HEK293 (cell line): Measurements from ENCODE around the gene CHSY1.
"Not testable (repeated sequence)": the region's sequence is repeated elsewhere in the genome, so short reads cannot be mapped to it uniquely, and the experiment has no call there.

Experiments used
- CTCF ChIA-PET: fragments of 350-600 bp; formaldehyde crosslinking; extraction: SDS; loops from one replicate; lab custom pipeline; 2021; ENCODE audit warnings: antibody characterized with exemption; lab: Yijun Ruan, JAX
- POLR2A ChIA-PET: fragments of 300-600 bp; formaldehyde crosslinking; extraction: SDS; loops from one replicate; lab custom pipeline; 2020; ENCODE audit warnings: antibody characterized with exemption, inconsistent platforms; lab: Yijun Ruan, JAX
- H3K27ac ChIP-seq: fragments of 200-500 bp; sonication (Bioruptor generic); 2 replicates; pipeline ENCODE4 v1.5.1; 2014; ENCODE audit warnings: low read depth, low read length, control low read depth, inconsistent platforms; ENCODE audit errors: extremely low read depth
- H3K36me3 ChIP-seq, 2 experiments: fragments of 200-500 bp in 1 of 2; sonication (Bioruptor generic) in 1 of 2; 1 replicate in 1 of 2; 2 replicates in 1 of 2; pipeline ENCODE4 v1.5.1; 2014 to 2017; ENCODE audit warnings: inconsistent platforms in 2 of 2, low read length in 2 of 2; ENCODE audit not compliant: control insufficient read depth in 2 of 2, insufficient read depth in 1 of 2
- H3K4me1 ChIP-seq: fragments of 200-500 bp; sonication (Bioruptor generic); 2 replicates; pipeline ENCODE4 v1.5.1; 2014; ENCODE audit warnings: mild to moderate bottlenecking, low read length, inconsistent platforms; ENCODE audit not compliant: control insufficient read depth, insufficient read depth
- H3K4me3 ChIP-seq: 2 replicates; pipeline ENCODE4 v1.5.1; 2011; ENCODE audit warnings: low read depth, mild to moderate bottlenecking, control low read depth, low read length, moderate library complexity
- H3K9me3 ChIP-seq: fragments of 200-500 bp; sonication (Bioruptor generic); 2 replicates; pipeline ENCODE4 v1.5.1; 2014; ENCODE audit warnings: low read depth, low read length, inconsistent platforms; ENCODE audit not compliant: control insufficient read depth, insufficient read depth
- GFI1B ChIP-seq: fragments of 450-650 bp; formaldehyde crosslinking; IDR thresholded peaks from 2 replicates; pipeline ENCODE4 v1.5.1; 2016; ENCODE audit warnings: missing biosample characterization, missing genetic modification characterization
- GLI2 ChIP-seq: fragments of 450-650 bp; formaldehyde crosslinking; IDR thresholded peaks from 2 replicates; pipeline ENCODE4; 2017; ENCODE audit warnings: missing biosample characterization, missing genetic modification characterization, low read depth, borderline replicate concordance
- GLI4 ChIP-seq: fragments of 450-650 bp; formaldehyde crosslinking; IDR thresholded peaks from 2 replicates; pipeline ENCODE4 v1.5.1; 2016; ENCODE audit warnings: missing biosample characterization, missing genetic modification characterization
- GLIS1 ChIP-seq: fragments of 450-650 bp; formaldehyde crosslinking; IDR thresholded peaks from 2 replicates; pipeline ENCODE4 v1.5.1; 2016; ENCODE audit warnings: missing biosample characterization, missing genetic modification characterization
- REPIN1 ChIP-seq: fragments of 450-650 bp; formaldehyde crosslinking; IDR thresholded peaks from 2 replicates; pipeline ENCODE4 v1.5.1; 2017; ENCODE audit warnings: missing biosample characterization, missing genetic modification characterization, low read depth
- SP2 ChIP-seq: fragments of 450-650 bp; formaldehyde crosslinking; IDR thresholded peaks from 2 replicates; pipeline ENCODE4 v1.5.1; 2016; ENCODE audit warnings: missing biosample characterization, missing genetic modification characterization
- SP3 ChIP-seq: fragments of 450-650 bp; formaldehyde crosslinking; IDR thresholded peaks from 2 replicates; pipeline ENCODE4 v1.5.1; 2016; ENCODE audit warnings: missing biosample characterization, missing genetic modification characterization
- YY2 ChIP-seq: fragments of 450-650 bp; formaldehyde crosslinking; IDR thresholded peaks from 2 replicates; pipeline ENCODE4 v1.5.1; 2016; ENCODE audit warnings: missing biosample characterization, missing genetic modification characterization
- ZBTB26 ChIP-seq: fragments of 450-650 bp; formaldehyde crosslinking; optimal IDR thresholded peaks from 2 replicates; pipeline ENCODE3; 2016; ENCODE audit warnings: missing biosample characterization, mild to moderate bottlenecking, missing genetic modification characterization
- ZIC2 ChIP-seq: fragments of 450-650 bp; formaldehyde crosslinking; IDR thresholded peaks from 2 replicates; pipeline ENCODE4 v1.5.1; 2016; ENCODE audit warnings: missing biosample characterization, missing genetic modification characterization
- ZNF146 ChIP-seq: fragments of 450-650 bp; formaldehyde crosslinking; IDR thresholded peaks from 2 replicates; pipeline ENCODE4 v1.5.1; 2016; ENCODE audit warnings: missing biosample characterization, missing genetic modification characterization
- ZNF148 ChIP-seq: fragments of 450-650 bp; formaldehyde crosslinking; IDR thresholded peaks from 2 replicates; pipeline ENCODE4 v1.5.0; 2017; ENCODE audit warnings: missing biosample characterization, missing genetic modification characterization, borderline replicate concordance
- ZNF174 ChIP-seq: fragments of 450-650 bp; formaldehyde crosslinking; IDR thresholded peaks from 2 replicates; pipeline ENCODE4 v1.5.0; 2017; ENCODE audit warnings: missing biosample characterization, mild to moderate bottlenecking, missing genetic modification characterization
- ZNF175 ChIP-seq: fragments of 450-650 bp; formaldehyde crosslinking; IDR thresholded peaks from 2 replicates; pipeline ENCODE4 v1.5.1; 2016; ENCODE audit warnings: missing biosample characterization, missing genetic modification characterization
- ZNF23 ChIP-seq: fragments of 450-650 bp; formaldehyde crosslinking; IDR thresholded peaks from 2 replicates; pipeline ENCODE4 v1.5.1; 2016; ENCODE audit warnings: missing biosample characterization, missing genetic modification characterization, borderline replicate concordance
- ZNF404 ChIP-seq: fragments of 450-650 bp; formaldehyde crosslinking; IDR thresholded peaks from 2 replicates; pipeline ENCODE4 v1.5.1; 2017; ENCODE audit warnings: missing biosample characterization, missing genetic modification characterization
- ZNF449 ChIP-seq: fragments of 450-650 bp; formaldehyde crosslinking; IDR thresholded peaks from 2 replicates; pipeline ENCODE4 v1.5.1; 2017; ENCODE audit warnings: missing biosample characterization, mild to moderate bottlenecking, missing genetic modification characterization, moderate library complexity
- ZNF473 ChIP-seq: fragments of 450-650 bp; formaldehyde crosslinking; IDR thresholded peaks from 2 replicates; pipeline ENCODE4 v1.5.1; 2017; ENCODE audit warnings: missing biosample characterization, missing genetic modification characterization
- ZNF514 ChIP-seq: fragments of 450-650 bp; formaldehyde crosslinking; IDR thresholded peaks from 2 replicates; pipeline ENCODE4 v1.5.1; 2016; ENCODE audit warnings: missing biosample characterization, missing genetic modification characterization
- ZNF530 ChIP-seq: fragments of 450-650 bp; formaldehyde crosslinking; IDR thresholded peaks from 2 replicates; pipeline ENCODE4 v1.5.1; 2016; ENCODE audit warnings: low read depth, missing biosample characterization, missing genetic modification characterization
- ZNF548 ChIP-seq: fragments of 450-650 bp; formaldehyde crosslinking; IDR thresholded peaks from 2 replicates; pipeline ENCODE4 v1.5.1; 2016; ENCODE audit warnings: missing biosample characterization, missing genetic modification characterization
- ZNF555 ChIP-seq: fragments of 450-650 bp; formaldehyde crosslinking; conservative IDR thresholded peaks from 2 replicates; pipeline ENCODE4 v1.5.1; 2017; ENCODE audit warnings: missing biosample characterization, mild to moderate bottlenecking, missing genetic modification characterization, inconsistent platforms
- ZNF776 ChIP-seq: fragments of 450-650 bp; formaldehyde crosslinking; IDR thresholded peaks from 2 replicates; pipeline ENCODE4 v1.5.0; 2017; ENCODE audit warnings: missing biosample characterization, missing genetic modification characterization, borderline replicate concordance
- ZNF792 ChIP-seq: fragments of 450-650 bp; formaldehyde crosslinking; IDR thresholded peaks from 2 replicates; pipeline ENCODE4 v1.5.1; 2016; ENCODE audit warnings: missing biosample characterization, missing genetic modification characterization
- ZNF843 ChIP-seq: fragments of 450-650 bp; formaldehyde crosslinking; IDR thresholded peaks from 2 replicates; pipeline ENCODE4 v1.5.1; 2016; ENCODE audit warnings: missing biosample characterization, missing genetic modification characterization
- ZSCAN30 ChIP-seq: fragments of 450-650 bp; IDR thresholded peaks from 2 replicates; pipeline ENCODE4 v1.5.1; 2018; ENCODE audit warnings: missing biosample characterization, mild to moderate bottlenecking, missing genetic modification characterization, moderate library complexity

Gene CHSY1

GRCh38 chr15:101288905-101289513, 37.2 kb upstream of the CHSY1 start (continued):
- no peak for TF ChIP-seq ZNF175 (tag by site-specific recombination)
- TF ChIP-seq REPIN1 (tag by site-specific recombination), result no peak

- H3K4me1 ChIP-seq, H3K27ac ChIP-seq, H3K9me3 ChIP-seq, POLR2A ChIA-PET, H3K4me3 ChIP-seq: not testable (repeated sequence)
- CTCF ChIA-PET, result interaction anchor here (0.7 to 4.0 kb wide), 6 partner anchors 8 to 382 kb away, joined by 3 to 37 read pairs (median 4); no protein-coding TSS in a partner anchor
- H3K36me3 ChIP-seq, result peaks cover 75 to 95% of the 10 kb centered on the region in 2 experiments
- TF ChIP-seq ZNF146 (tag by site-specific recombination), result peak; percentile 99
These were observed 35.5 kb upstream of the CHSY1 start for GRCh38 chr15:101287342-101287741.

- no peaks in the 10 kb centered on the region for H3K9me3 ChIP-seq
- no peak for TF ChIP-seq GLI4 (tag by site-specific recombination)
- TF ChIP-seq SP2 (tag by site-specific recombination), result no peak
- TF ChIP-seq ZNF23, result no peak
- TF ChIP-seq ZNF404 (tag by site-specific recombination), result no peak
- TF ChIP-seq ZNF555 (tag by site-specific recombination), result no peak
- TF ChIP-seq ZSCAN30 (tag by site-specific recombination), result no peak
- no peak for TF ChIP-seq ZBTB26 (tag by site-specific recombination)
- TF ChIP-seq GFI1B (tag by site-specific recombination), result no peak
- no peak for TF ChIP-seq ZNF174
- TF ChIP-seq YY2 (tag by site-specific recombination), result no peak
- TF ChIP-seq GLI2 (tag by site-specific recombination), result no peak
- no peak for TF ChIP-seq ZNF843 (tag by site-specific recombination)
- no peak for TF ChIP-seq GLIS1 (tag by site-specific recombination)
- no peak for TF ChIP-seq SP3
- no peak for TF ChIP-seq ZNF530 (tag by site-specific recombination)
- TF ChIP-seq, all 188 proteins: peak for 0
- Histone ChIP-seq H3K36me3 (peaks cover 77 to 95% of the 10 kb centered on the region in 2 experiments), H3K4me3 (no peak overlapping the region), H3K4me1 (no peaks in the 10 kb centered on the region; the same call in 1 of the 2 replicates), H3K27ac (no peak overlapping the region)
- POLR2A ChIA-PET, result no interaction called here
- CTCF ChIA-PET, result interaction anchor here (0.6 kb wide), 1 partner anchor 13 kb away, joined by 3 read pairs; no protein-coding TSS in a partner anchor
These were observed 34.7 kb upstream of the CHSY1 start for GRCh38 chr15:101286471-101287114.

- ChIA-PET POLR2A (interaction anchor here (1.8 kb wide), 1 partner anchor 10 kb away, joined by 10 read pairs; the partner anchor contains the start of gene SNRPA1), CTCF (interaction anchor here (0.6 to 1.8 kb wide), 4 partner anchors 9 to 356 kb away, joined by 3 to 5 read pairs (median 4); no protein-coding TSS in a partner anchor)
- no peaks in the 10 kb centered on the region for H3K4me1 ChIP-seq
- peaks cover 69 to 89% of the 10 kb centered on the region in 2 experiments for H3K36me3 ChIP-seq
- no peaks in the 10 kb centered on the region for H3K9me3 ChIP-seq
- no peak overlapping the region for H3K27ac ChIP-seq
- H3K4me3 ChIP-seq, result no peak overlapping the region
- no peak for TF ChIP-seq ZNF776
- TF ChIP-seq ZNF473, result no peak
- no peak for TF ChIP-seq ZNF548
- TF ChIP-seq ZNF449, result no peak
- no peak for TF ChIP-seq ZIC2 (tag by site-specific recombination)
- TF ChIP-seq ZNF148 (tag by site-specific recombination), result no peak
- TF ChIP-seq ZNF792, result no peak
- TF ChIP-seq ZNF514 (tag by site-specific recombination), result no peak
- no peak for TF ChIP-seq REPIN1 (tag by site-specific recombination)
These were observed 32.1 kb upstream of the CHSY1 start for GRCh38 chr15:101283931-101284330.
